ENCODE results near the gene EARS2.

Gene EARS2

GRCh38 chr16:23587726-23588125 is 30.6 kb upstream of the EARS2 start:
- TF ChIP-seq, protein P1, sequence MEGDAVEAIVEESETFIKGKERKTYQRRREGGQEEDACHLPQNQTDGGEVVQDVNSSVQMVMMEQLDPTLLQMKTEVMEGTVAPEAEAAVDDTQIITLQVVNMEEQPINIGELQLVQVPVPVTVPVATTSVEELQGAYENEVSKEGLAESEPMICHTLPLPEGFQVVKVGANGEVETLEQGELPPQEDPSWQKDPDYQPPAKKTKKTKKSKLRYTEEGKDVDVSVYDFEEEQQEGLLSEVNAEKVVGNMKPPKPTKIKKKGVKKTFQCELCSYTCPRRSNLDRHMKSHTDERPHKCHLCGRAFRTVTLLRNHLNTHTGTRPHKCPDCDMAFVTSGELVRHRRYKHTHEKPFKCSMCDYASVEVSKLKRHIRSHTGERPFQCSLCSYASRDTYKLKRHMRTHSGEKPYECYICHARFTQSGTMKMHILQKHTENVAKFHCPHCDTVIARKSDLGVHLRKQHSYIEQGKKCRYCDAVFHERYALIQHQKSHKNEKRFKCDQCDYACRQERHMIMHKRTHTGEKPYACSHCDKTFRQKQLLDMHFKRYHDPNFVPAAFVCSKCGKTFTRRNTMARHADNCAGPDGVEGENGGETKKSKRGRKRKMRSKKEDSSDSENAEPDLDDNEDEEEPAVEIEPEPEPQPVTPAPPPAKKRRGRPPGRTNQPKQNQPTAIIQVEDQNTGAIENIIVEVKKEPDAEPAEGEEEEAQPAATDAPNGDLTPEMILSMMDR (IDR thresholded peaks at IDR 0.05) = no peak

DNA sequence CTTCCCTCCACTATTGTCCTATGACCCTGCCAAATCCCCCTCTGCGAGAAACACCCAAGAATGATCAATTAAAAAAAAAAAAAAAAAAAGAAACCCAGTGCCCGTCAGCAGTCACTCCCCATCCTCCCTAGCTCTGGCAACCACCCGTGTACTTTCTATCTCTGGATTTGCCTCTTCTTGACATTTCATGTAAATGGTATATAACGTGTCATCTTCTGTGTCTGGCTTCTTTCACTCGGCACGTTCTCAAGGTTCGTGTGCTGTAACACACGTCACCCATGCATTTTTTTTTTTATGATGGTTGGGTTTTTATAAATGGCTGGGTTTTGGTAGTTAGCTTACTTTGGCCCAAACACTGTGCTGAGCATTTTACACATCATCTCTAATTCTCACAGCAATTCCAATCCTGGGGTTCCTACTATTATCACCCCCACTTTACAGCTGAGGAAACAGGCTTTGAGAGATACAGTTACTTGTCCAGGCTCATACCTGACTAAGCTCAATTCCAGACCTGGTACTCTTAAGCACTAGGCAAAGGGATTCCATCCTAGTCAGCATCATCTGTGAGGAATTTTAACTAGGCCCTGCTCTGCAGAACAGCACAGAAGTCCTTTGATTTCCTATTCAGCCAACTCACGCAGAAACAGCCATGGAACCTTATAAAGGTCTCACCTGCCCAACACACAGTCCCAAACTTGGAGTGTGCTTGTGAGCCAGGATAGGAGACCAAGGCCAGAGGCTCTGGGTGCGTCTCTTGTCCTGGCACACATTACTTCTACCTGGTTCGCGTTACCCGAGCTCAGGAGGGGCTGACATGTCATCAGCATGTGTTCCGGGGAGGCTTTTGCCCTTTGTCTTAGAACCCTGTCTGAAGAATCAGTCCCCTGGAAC is 27.3 kb upstream of the EARS2 start:
- TF ChIP-seq, protein P1 (IDR thresholded peaks at IDR 0.05) = no peak

- TF ChIP-seq, protein P1 (IDR thresholded peaks at IDR 0.05) = no peak
These were observed 24.6 kb upstream of the EARS2 start for GRCh38 chr16:23581764-23582163.

GRCh38 chr16:23580391-23580790 is 23.2 kb upstream of the EARS2 start:
- TF ChIP-seq, protein P1 (IDR thresholded peaks at IDR 0.05) = no peak

DNA sequence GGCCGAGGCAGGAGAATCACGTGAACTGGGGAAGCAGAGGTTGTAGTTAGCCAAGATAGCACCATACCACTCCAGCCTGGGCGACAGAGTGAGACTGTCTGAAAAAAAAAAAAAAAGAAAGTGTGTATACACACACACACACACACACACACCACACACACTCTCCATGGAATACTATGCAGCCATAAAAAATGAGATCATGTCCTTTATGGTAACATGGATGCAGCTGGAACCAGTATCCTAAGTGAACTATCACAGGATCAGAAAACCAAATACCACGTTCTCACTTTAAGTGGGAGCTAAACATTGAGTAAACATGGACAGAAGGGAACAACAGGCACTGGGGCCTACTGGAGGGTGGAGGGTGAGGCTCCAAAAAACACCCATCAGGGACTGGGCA is 22.2 kb upstream of the EARS2 start:
- TF ChIP-seq, protein P1 (IDR thresholded peaks at IDR 0.05) = no peak

- TF ChIP-seq, protein P1 (IDR thresholded peaks at IDR 0.05) = no peak
These were observed 21.1 kb upstream of the EARS2 start for GRCh38 chr16:23578101-23578830.

- TF ChIP-seq, protein P1 (IDR thresholded peaks at IDR 0.05) = no peak
These were observed 20.3 kb upstream of the EARS2 start for GRCh38 chr16:23577493-23577892.

All from LNCAP (cell line).